ENCODE data around the gene HOXB6. TPM values are rescaled to one million over a fixed set of nuclear protein-coding genes. Genes with fewer than 3 reads are reported as not detected.
A peak's percentile ranks its signal among the peaks of the same experiment; 100 is the strongest.

Gene HOXB6
- total and polyA plus RNA-seq, 3 experiments from 2014 or later = 0.22 to 0.37 TPM; not detected in 1

DNA sequence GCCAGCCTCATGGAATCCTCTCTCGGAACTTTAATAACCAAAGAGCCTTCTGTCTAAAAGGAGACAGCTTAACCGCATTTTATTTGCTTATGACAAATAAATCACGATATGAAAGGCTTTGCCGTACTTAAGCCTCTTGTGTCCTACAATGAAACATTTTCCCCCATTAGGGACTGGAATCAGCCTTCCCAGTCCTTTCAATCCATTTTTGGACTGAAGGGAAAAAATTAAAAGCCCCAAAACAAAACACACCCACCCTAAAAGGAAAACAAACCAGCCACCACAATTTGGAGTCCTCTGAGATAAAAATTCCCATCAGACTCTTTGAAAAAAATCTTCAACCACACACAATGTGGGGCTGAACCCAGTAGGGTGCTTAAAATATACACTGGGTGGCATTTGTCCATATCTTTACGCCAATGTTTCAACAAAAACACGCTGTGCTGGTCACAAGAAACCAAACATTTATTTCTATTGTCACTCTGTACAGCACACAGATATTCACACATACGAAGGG, 29.7 kb downstream of the HOXB6 start:
- DNase-seq = no peak
- no peaks in the 10 kb centered on the region for H3K9me3 ChIP-seq (ENCODE audit: low read length)
- H3K4me3 ChIP-seq (ENCODE audit: low read length) = no peak overlapping the region
- H3K27ac ChIP-seq (ENCODE audit: low read depth, low read length) = no peak overlapping the region
- peaks cover 17% of the 10 kb centered on the region for H3K4me1 ChIP-seq (ENCODE audit: insufficient read depth, low read length)
- ChIA-PET POLR2A (no interaction called here), CTCF (interaction anchor here (0.8 to 1.0 kb wide), 2 partner anchors 44 to 83 kb away, joined by 3 to 4 read pairs; no protein-coding TSS in a partner anchor)
- H3K27me3 ChIP-seq (ENCODE audit: insufficient read depth, low read length, poor library complexity, severe bottlenecking) = peaks cover 19% of the 10 kb centered on the region
- H3K27ac Mint-ChIP-seq = no peak overlapping the region
- no peaks in the 10 kb centered on the region for H3K36me3 ChIP-seq (ENCODE audit: insufficient read depth, low read length)
- H3K9me3 Mint-ChIP-seq = no peaks in the 10 kb centered on the region
- H3K4me1 Mint-ChIP-seq = peaks cover 18 to 35% (median 29%) of the 10 kb centered on the region in 3 donors
- H3K36me3 Mint-ChIP-seq = peaks cover 0 to 16% (median 0%) of the 10 kb centered on the region in 3 donors
- H3K4me3 Mint-ChIP-seq = peak overlapping the region in 2 of 7 donors; percentile 58 to 85
- H3K27me3 Mint-ChIP-seq = peaks cover 14 to 15% of the 10 kb centered on the region in 2 donors

DNA sequence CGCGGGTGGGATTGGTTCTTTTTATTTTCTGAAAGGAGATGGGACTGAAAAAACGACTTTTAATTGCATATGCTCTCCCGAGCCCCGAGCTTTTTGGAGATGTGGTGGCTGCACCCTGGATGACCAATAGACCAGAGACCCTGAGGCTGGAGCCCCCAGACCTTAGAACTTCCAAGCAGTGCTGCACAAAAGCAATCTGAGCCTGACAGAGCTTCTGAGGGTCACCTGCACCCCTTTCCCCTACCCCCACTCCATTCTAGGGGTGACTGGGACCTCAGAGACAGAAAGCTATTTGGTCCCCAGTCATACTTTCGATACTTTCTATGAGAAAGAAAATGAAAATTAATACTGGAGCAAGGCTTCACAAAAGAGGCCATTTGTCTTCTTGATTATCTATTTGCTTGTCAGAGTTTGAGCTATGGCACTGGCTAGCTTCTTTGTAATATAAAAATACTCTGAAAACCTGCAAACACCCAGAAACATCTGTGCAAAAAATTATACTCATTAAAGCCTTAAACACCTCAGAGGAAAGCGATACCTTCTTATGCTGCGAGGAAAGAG, 30.2 kb downstream of the HOXB6 start:
- H3K9me3 Mint-ChIP-seq = no peaks in the 10 kb centered on the region
- POLR2A ChIA-PET = interaction anchor here (0.7 kb wide), 1 partner anchor 235 kb away, joined by 3 read pairs; no protein-coding TSS in a partner anchor
- H3K27me3 ChIP-seq (ENCODE audit: insufficient read depth, low read length, poor library complexity, severe bottlenecking) = peaks cover 14% of the 10 kb centered on the region
- no peak overlapping the region for H3K4me3 ChIP-seq (ENCODE audit: low read length)
- H3K4me1 ChIP-seq (ENCODE audit: insufficient read depth, low read length) = peaks cover 17% of the 10 kb centered on the region
- H3K36me3 ChIP-seq (ENCODE audit: insufficient read depth, low read length) = no peaks in the 10 kb centered on the region
- H3K4me1 Mint-ChIP-seq = peaks cover 18 to 32% (median 24%) of the 10 kb centered on the region in 3 donors
- no peak for DNase-seq
- H3K36me3 Mint-ChIP-seq = peaks cover 0 to 16% (median 0%) of the 10 kb centered on the region in 3 donors
- peaks cover 10% of the 10 kb centered on the region in 2 donors for H3K27me3 Mint-ChIP-seq
- H3K27ac ChIP-seq (ENCODE audit: low read depth, low read length) = no peak overlapping the region
- H3K27ac Mint-ChIP-seq = no peak overlapping the region
- CTCF ChIA-PET = interaction anchor here (0.8 to 1.0 kb wide), 2 partner anchors 44 to 82 kb away, joined by 3 to 4 read pairs; no protein-coding TSS in a partner anchor
- peak overlapping the region in 1 of 7 donors; percentile 85 for H3K4me3 Mint-ChIP-seq
- no peaks in the 10 kb centered on the region for H3K9me3 ChIP-seq (ENCODE audit: low read length)

DNA sequence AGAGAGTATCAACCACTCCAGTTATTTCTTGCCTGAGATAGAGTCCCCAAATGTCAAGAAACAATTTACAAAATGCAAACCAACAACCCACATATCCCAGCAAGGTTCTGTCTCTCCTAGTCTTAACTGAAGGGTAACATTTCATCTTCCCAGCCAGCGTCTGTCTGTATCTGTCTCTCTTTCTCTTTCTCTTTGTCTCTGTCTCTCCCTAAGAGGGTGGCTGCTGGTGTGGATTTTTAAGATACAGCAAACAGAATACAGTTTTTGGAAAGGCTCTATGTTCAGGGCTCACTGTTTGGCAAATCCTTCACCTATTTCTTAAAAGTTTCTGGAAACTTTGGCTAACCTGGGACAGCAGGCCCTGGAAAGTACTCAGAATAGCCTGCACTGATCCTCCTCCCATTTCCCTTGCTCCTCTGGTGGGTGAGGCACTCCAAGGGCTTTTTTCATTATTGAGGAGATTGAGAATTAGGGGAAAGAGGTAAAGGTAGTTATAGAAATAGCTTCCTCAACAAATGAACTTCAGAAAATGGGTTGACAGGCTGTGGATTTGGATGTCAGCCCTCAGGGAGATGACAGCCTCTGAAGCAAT, 32.9 kb downstream of the HOXB6 start:
- Mint-ChIP-seq H3K9me3 (no peaks in the 10 kb centered on the region), H3K36me3 (peaks cover 0 to 12% (median 4%) of the 10 kb centered on the region in 3 donors), H3K4me1 (peaks cover 0 to 11% (median 3%) of the 10 kb centered on the region in 3 donors), H3K27ac (no peak overlapping the region), H3K27me3 (peaks cover 0 to 7% of the 10 kb centered on the region in 2 donors), H3K4me3 (peak overlapping the region in 1 of 7 donors; percentile 66)
- no peaks in the 10 kb centered on the region for H3K36me3 ChIP-seq (ENCODE audit: insufficient read depth, low read length)
- no peak for DNase-seq
- ChIA-PET POLR2A (no interaction called here), CTCF (no interaction called here)
- H3K27me3 ChIP-seq (ENCODE audit: insufficient read depth, low read length, poor library complexity, severe bottlenecking) = no peaks in the 10 kb centered on the region
- no peaks in the 10 kb centered on the region for H3K9me3 ChIP-seq (ENCODE audit: low read length)
- no peak overlapping the region for H3K27ac ChIP-seq (ENCODE audit: low read depth, low read length)
- no peak overlapping the region for H3K4me3 ChIP-seq (ENCODE audit: low read length)
- H3K4me1 ChIP-seq (ENCODE audit: insufficient read depth, low read length) = peaks cover 3% of the 10 kb centered on the region

DNA sequence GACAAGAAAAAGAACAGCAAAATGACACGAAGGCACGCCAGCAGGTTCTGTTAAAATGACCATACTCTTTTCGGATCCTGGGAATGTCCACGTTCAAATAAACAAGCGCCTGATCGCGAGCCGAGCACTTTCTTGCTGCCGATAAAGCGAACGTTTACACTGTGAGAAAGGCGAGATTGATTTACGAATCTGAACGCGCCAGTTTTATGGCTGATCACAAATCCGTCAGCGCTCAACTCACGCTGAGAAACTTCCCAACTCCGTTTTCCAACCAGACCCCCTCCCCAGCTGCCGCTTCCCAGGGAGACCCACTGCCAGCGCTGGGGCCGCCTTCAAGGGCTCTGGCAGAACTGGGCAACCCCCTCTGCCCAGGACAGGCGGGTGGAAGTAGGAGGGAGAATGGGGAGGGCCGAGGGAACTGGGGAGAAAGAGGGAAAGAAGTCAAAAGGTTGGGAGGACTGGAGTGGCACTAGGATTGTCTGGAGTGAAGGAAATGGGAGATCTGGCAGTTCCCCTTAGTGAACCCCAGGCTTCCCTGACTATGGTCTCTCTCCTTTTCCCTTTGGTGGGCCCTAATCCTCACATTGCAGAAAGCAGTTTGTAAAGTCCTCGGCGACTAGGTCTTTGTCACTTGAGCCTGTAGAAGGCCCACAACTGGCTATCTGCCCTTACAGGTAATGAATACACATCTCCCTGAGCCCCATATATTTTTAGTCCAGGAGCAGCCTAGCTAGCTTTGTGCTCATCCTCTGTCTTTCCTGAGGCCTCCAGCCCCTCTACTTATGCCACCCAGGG, 33.6 kb downstream of the HOXB6 start:
- no peak overlapping the region for H3K4me3 ChIP-seq (ENCODE audit: low read length)
- no peaks in the 10 kb centered on the region for H3K4me1 ChIP-seq (ENCODE audit: insufficient read depth, low read length)
- H3K9me3 ChIP-seq (ENCODE audit: low read length) = no peaks in the 10 kb centered on the region
- Mint-ChIP-seq H3K36me3 (peaks cover 0 to 12% (median 4%) of the 10 kb centered on the region in 3 donors), H3K9me3 (no peaks in the 10 kb centered on the region), H3K4me1 (peaks cover 0 to 8% (median 3%) of the 10 kb centered on the region in 3 donors), H3K27ac (no peak overlapping the region), H3K27me3 (peaks cover 0 to 7% of the 10 kb centered on the region in 2 donors), H3K4me3 (no peak overlapping the region)
- no peak overlapping the region for H3K27ac ChIP-seq (ENCODE audit: low read depth, low read length)
- POLR2A ChIA-PET = no interaction called here
- no peaks in the 10 kb centered on the region for H3K36me3 ChIP-seq (ENCODE audit: insufficient read depth, low read length)
- peak in 1 of 5 donors; percentile 17 for DNase-seq
- no peaks in the 10 kb centered on the region for H3K27me3 ChIP-seq (ENCODE audit: insufficient read depth, low read length, poor library complexity, severe bottlenecking)
- CTCF ChIA-PET = no interaction called here

DNA sequence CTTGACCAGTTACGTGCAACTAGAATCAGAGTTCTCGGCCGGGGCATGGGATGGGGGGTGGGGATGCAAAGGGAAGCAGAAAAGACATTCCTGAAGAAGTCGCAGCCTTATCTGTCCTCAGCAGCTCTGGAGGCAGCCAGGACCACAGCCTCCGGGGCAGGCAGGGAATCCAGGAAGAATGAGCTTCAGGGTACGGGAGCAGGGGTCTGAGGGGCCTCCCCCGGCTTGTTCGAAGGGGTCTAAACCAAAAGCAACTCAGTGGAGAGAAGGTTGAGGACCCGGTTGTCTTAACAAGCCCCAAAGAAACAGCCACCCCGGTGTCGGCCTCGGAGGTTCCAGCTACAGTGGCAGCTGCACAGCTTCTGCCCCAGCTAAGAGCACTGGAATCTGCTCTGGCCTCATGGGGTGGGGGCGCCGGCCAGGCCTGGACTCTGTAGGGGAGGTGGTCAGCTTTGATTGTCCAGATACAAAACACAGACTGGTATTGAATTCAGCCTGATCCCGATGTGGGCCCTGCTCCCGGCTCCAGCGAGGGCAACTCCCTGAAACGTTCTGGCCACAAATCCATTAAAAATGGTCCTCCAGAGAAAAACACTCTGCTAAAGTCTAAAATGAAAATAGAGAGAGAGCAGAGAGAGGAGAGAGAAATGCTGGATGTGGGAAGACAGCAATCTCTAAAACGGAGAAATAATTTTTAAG, 34.3 kb downstream of the HOXB6 start:
- ChIA-PET POLR2A (no interaction called here), CTCF (no interaction called here)
- Mint-ChIP-seq H3K4me3 (no peak overlapping the region), H3K9me3 (no peaks in the 10 kb centered on the region), H3K27ac (no peak overlapping the region), H3K4me1 (peaks cover 0 to 3% (median 3%) of the 10 kb centered on the region in 3 donors), H3K27me3 (peaks cover 0 to 7% of the 10 kb centered on the region in 2 donors), H3K36me3 (peaks cover 0 to 10% (median 4%) of the 10 kb centered on the region in 3 donors)
- H3K27me3 ChIP-seq (ENCODE audit: insufficient read depth, low read length, poor library complexity, severe bottlenecking) = no peaks in the 10 kb centered on the region
- no peaks in the 10 kb centered on the region for H3K36me3 ChIP-seq (ENCODE audit: insufficient read depth, low read length)
- no peaks in the 10 kb centered on the region for H3K4me1 ChIP-seq (ENCODE audit: insufficient read depth, low read length)
- H3K27ac ChIP-seq (ENCODE audit: low read depth, low read length) = no peak overlapping the region
- H3K9me3 ChIP-seq (ENCODE audit: low read length) = no peaks in the 10 kb centered on the region
- H3K4me3 ChIP-seq (ENCODE audit: low read length) = no peak overlapping the region
- peak in 1 of 5 donors; percentile 23 for DNase-seq

DNA sequence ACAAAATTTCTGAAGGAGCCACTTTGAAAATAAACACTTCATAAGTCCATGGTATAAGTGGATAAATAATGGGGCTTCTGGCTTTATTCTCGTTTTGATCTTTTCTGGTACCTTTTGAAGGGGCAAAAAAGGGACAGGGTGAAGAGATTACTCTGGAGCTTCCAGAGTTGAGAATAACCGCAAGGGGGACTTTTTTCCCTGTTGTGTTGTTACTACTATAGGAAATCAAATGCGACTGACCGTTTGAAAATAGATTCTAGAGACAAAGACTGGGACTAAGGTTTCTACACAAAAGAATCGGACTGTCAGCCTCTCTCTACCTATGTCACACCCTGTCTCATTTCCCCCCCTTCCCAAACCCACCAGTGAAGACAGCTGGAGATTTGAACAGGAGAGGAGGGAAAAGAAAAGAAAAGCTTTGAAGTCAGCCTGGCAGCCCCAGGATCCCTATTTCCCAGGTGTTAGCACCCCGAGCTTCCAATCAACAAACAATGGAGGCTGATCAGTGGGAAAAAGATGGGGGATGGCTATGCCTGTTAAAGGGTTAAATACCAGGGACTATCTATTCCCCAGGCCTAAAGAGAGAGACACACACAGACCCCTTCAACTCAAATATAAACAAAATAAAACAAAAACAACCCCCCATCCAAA, 35.0 kb downstream of the HOXB6 start:
- Histone ChIP-seq H3K36me3 (ENCODE audit: insufficient read depth, low read length) (no peaks in the 10 kb centered on the region), H3K4me3 (ENCODE audit: low read length) (no peak overlapping the region), H3K4me1 (ENCODE audit: insufficient read depth, low read length) (no peaks in the 10 kb centered on the region), H3K27ac (ENCODE audit: low read depth, low read length) (no peak overlapping the region), H3K9me3 (ENCODE audit: low read length) (no peaks in the 10 kb centered on the region), H3K27me3 (ENCODE audit: insufficient read depth, low read length, poor library complexity, severe bottlenecking) (no peaks in the 10 kb centered on the region)
- peaks cover 0 to 10% (median 4%) of the 10 kb centered on the region in 3 donors for H3K36me3 Mint-ChIP-seq
- H3K4me1 Mint-ChIP-seq = peaks cover 0 to 3% (median 3%) of the 10 kb centered on the region in 3 donors
- ChIA-PET CTCF (no interaction called here), POLR2A (no interaction called here)
- no peak overlapping the region for H3K27ac Mint-ChIP-seq
- no peak overlapping the region for H3K4me3 Mint-ChIP-seq
- DNase-seq = no peak
- H3K27me3 Mint-ChIP-seq = peaks cover 0 to 8% of the 10 kb centered on the region in 2 donors
- H3K9me3 Mint-ChIP-seq = no peaks in the 10 kb centered on the region

DNA sequence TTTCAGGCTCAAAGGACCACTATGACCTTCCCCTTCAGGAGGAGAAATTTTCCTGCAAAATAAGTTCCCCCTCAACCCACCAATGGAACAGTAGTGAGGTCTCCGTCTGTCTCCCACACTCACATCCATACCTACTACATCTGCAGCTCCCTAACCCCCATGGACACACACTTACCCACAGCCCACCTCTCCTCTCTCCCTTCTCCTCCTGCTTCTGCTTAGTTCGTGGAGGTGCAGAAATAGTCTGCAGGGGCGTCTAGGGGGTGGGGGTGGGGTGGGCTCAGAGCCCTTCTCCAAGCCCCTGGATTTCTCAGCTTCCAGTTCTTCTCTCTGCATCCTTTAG, 35.6 kb downstream of the HOXB6 start:
- H3K9me3 Mint-ChIP-seq = no peaks in the 10 kb centered on the region
- peaks cover 0 to 3% (median 3%) of the 10 kb centered on the region in 3 donors for H3K4me1 Mint-ChIP-seq
- DNase-seq = no peak
- Histone ChIP-seq H3K27me3 (ENCODE audit: insufficient read depth, low read length, poor library complexity, severe bottlenecking) (no peaks in the 10 kb centered on the region), H3K4me3 (ENCODE audit: low read length) (no peak overlapping the region), H3K27ac (ENCODE audit: low read depth, low read length) (no peak overlapping the region), H3K9me3 (ENCODE audit: low read length) (no peaks in the 10 kb centered on the region), H3K4me1 (ENCODE audit: insufficient read depth, low read length) (no peaks in the 10 kb centered on the region), H3K36me3 (ENCODE audit: insufficient read depth, low read length) (no peaks in the 10 kb centered on the region)
- no peak overlapping the region for H3K27ac Mint-ChIP-seq
- peaks cover 0 to 11% of the 10 kb centered on the region in 2 donors for H3K27me3 Mint-ChIP-seq
- CTCF ChIA-PET = no interaction called here
- POLR2A ChIA-PET = no interaction called here
- peaks cover 0 to 10% (median 4%) of the 10 kb centered on the region in 3 donors for H3K36me3 Mint-ChIP-seq
- no peak overlapping the region for H3K4me3 Mint-ChIP-seq
